Activated naive CD4-positive, alpha-beta T cell treated with anti-CD3 and anti-CD28 coated beads, Interleukin-2, amount 10 ng/mL, durations not matched to agents 5 hours and 36 hours (primary cell): Measurements from ENCODE around the gene MMP24OS. TPM values are rescaled to one million over a fixed set of nuclear protein-coding genes. Genes with fewer than 3 reads are reported as not detected.

Experiments
- total RNA-seq, 2 experiments: library from RNA; stranded (reverse); gene quantifications; one replicate each; pipeline ENCODE4 v1.2.3, GENCODE V29; 2021

MMP24OS gene
- total RNA-seq = 10 to 100 TPM; 45.5 to 47.3 TPM

DNA sequence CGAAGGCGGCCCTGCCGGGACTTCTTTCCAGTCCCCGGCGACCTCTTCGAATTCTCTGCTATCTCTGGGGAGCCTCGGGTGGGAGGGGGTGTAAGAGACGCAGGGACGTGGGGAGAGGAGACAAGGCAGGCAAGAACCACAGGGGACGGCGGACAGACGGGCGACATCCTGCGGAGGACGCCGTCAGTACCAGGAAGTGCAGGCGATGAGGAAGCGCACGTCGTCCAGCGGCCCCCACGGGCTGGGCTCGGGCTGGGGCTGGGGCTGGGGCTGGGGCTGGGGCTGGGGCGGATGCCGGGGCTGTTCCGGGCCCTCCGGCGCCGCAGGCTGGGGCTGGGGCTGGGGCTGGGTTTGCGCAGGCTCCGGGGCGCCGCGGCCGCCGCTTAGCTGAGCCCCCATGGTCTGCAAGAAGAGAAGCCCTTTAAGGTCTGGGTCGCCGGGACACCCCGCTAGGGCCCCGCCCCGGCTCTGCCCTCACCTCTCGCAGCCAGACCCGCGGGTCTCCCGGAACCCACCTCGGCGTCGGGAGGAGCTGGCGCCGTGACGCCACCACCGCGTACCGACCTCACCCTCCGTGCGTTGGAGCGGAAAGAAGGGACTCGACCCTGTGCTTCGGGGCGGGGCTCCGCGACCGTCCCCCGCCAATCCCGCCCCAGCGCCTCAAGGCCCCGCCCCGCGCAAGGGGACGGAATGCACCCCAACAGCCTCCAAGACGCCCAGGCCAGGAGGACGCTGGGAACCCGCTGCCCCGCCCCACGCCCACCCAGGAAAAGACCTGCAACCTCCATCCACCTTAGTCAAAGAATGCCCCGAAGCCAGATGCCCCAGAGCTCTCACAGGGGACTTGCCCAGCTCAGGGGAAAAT, at the start of gene MMP24OS:
TSS of gene MMP24OS (minus strand) at position 592 of the 865 bp plus-strand sequence. CDS start at position 399, 193 bp downstream.

DNA sequence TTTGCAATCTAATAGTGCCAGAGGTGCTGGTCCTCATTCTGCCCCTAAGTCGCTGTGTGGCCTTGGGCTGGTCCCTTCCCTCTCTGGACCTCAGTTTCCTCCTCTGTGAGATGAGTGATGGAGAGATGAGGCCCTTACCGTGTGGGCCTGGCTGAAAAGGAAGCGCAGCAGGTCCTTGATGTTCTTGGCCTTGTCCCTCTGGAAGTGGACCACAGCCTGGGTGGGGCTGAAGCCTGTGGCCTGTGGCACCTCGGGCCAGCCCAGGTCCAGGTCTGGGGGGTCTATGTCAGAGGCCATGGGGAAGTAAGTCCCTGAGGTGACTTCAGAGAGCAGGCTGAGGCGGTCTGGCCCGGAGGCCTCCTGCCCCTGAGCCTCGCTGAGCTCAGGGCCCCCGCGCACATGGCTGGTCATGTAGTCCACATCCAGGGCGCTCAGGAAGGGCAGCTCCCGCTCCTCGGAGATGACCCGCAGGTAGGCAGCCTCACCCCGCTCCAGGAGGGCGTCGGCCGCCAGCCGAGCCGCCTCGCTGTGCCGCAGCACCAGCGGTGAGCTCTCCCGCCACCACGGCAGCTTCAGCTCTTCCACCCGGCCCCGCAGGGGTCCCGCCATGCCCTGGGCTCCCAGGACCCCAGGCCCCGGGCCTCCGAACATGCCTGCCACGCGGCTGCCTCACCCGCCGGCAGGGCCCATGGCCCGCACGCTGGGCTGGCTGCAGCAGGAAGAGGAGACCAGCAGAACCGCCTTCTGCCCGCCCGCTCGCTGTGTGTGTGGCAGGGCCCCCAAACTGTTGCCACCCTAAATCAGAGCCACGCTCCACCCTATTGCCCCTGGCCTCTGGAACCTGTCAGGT, 14.0 kb upstream of the MMP24OS start, which contains the start of gene FAM83C:
TSS of gene FAM83C (minus strand) at position 772 of the 850 bp plus-strand sequence. CDS start at position 651, 121 bp downstream.

DNA sequence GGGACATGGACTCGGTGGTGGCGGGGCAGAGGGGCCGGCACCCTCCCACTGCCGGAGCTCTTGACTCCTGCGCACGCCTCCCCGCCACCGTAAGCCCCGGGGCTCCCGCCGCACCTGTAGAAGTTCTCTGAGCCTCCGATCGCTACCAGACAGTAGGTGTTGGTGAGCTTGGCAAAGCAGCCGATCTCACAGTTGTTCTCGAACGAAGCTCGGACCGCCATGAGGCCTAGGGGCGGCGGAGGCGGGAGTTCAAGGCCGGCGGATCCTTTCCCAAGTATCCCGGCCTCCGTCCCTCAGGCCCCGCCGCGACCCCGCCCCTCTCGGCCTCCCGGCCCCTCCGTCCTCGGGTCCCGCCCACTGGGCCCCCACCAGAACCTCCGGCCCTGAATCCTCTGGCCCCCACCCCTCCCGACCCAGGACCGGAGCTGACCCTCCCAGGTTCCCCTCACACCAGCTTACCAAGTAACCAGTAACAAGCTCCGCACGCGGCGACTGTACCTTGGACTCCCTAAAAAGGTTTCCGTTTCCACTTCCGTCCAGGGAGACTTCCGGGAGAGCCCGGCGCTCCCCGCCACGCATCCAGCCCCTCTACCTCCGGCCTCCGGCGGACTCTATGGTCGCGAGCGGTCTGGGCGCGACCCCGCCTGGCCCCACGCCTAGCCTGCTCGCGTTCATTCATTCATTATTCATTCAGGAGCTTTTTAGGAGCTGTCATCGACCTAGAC, 6.5 kb upstream of the MMP24OS start, which contains the start of gene EIF6:
TSS of gene EIF6 (minus strand) at position 506 of the 725 bp plus-strand sequence. CDS start at position 221, 285 bp downstream.

Other genes with a start within 250 kb of the MMP24OS start
- gene TRPC4AP, start 185.3 kb downstream of the MMP24OS start, total RNA-seq = 10 to 100 TPM; 47.2 to 48.7 TPM
- gene EDEM2, start 130.8 kb downstream of the MMP24OS start, total RNA-seq = 10 to 100 TPM; 22.5 to 23.2 TPM
- gene PROCR, start 106.0 kb downstream of the MMP24OS start, total RNA-seq = under 1 TPM in 1 of 2 experiments, not detected in 1; 0.30 TPM
- not detected for gene MMP24, start 51.4 kb downstream of the MMP24OS start, total RNA-seq
- 10 to 100 TPM; 86.2 to 91.7 TPM for gene EIF6, start 6.7 kb upstream of the MMP24OS start, total RNA-seq
- gene FAM83C, start 14.3 kb upstream of the MMP24OS start, total RNA-seq = not detected
- gene UQCC1, start 133.9 kb upstream of the MMP24OS start, total RNA-seq = 10 to 100 TPM; 48.3 to 49.1 TPM
- not detected for gene GDF5, start 160.1 kb upstream of the MMP24OS start, total RNA-seq
- gene CEP250, start 177.5 kb upstream of the MMP24OS start, total RNA-seq = 10 to 100 TPM; 59.9 to 61.0 TPM